Chondrocyte (in vitro differentiated cells): ENCODE data around the gene PLXNA4. TPM values are rescaled to one million over a fixed set of nuclear protein-coding genes. Genes with fewer than 3 reads are reported as not detected.

Source experiments
- DNase-seq: peaks from one replicate; pipeline ENCODE4 v3.0.0; 2021; ENCODE audit warnings: mixed read lengths, low spot score
- H3K27ac Mint-ChIP-seq: one replicate; pipeline ENCODE4 v1.8.0; 2021; ENCODE audit warnings: mild to moderate bottlenecking, moderate library complexity, mixed read lengths; ENCODE audit not compliant: unreplicated experiment
- H3K27me3 Mint-ChIP-seq: 2 replicates; pipeline ENCODE4 v1.8.0; 2021; ENCODE audit warnings: low read depth, mixed read lengths
- H3K36me3 Mint-ChIP-seq: 2 replicates; pipeline ENCODE4 v1.8.0; 2021; ENCODE audit warnings: low read depth, mixed read lengths
- H3K4me1 Mint-ChIP-seq: 2 replicates; pipeline ENCODE4 v1.8.0; 2021; ENCODE audit warnings: low read depth, mild to moderate bottlenecking, mixed read lengths
- H3K4me3 Mint-ChIP-seq: one replicate; pipeline ENCODE4 v1.8.0; 2021; ENCODE audit warnings: mild to moderate bottlenecking, moderate library complexity, mixed read lengths; ENCODE audit not compliant: unreplicated experiment
- H3K9me3 Mint-ChIP-seq: 2 replicates; pipeline ENCODE4 v1.8.0; 2021; ENCODE audit warnings: low read depth, mixed read lengths
- total RNA-seq: library from RNA; stranded (reverse); gene quantifications from 3 replicates; pipeline ENCODE4 v1.2.1, GENCODE V29; 2021
- TF ChIP-seq, protein P1 (sequence below): fragments of 200-600 bp; sonication (generic); IDR thresholded peaks from 2 replicates; pipeline ENCODE4 v1.5.0; 2021; ENCODE audit warnings: antibody characterized with exemption, mild to moderate bottlenecking, moderate library complexity

PLXNA4 gene
- total RNA-seq, 1 donor from 2014 or later = 11.3 TPM

DNA sequence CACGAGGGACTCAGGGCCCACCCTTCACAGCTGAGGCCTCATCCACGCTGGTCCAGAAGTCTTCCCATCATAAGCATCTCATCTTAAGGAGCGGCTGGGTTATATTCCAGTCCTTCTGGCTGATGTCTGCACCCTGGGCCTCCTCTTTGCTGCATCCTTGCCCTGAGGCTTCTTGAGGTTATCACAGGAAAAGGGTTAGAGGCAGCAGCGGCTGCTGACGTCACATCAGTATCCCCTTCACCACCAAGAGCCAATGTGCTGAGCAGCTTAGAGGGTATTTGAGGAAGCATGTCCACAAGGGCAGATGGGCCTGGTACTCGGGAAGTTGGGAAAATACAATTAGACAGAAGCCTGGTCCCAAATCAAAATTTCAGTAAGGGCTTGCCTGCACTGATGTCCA, 125.1 kb downstream of the PLXNA4 start:
- Mint-ChIP-seq H3K27ac (no peak overlapping the region), H3K4me3 (no peak overlapping the region), H3K9me3 (peaks cover 5% of the 10 kb centered on the region), H3K27me3 (no peaks in the 10 kb centered on the region), H3K36me3 (no peaks in the 10 kb centered on the region), H3K4me1 (peaks cover 6% of the 10 kb centered on the region)
- TF ChIP-seq, protein P1, sequence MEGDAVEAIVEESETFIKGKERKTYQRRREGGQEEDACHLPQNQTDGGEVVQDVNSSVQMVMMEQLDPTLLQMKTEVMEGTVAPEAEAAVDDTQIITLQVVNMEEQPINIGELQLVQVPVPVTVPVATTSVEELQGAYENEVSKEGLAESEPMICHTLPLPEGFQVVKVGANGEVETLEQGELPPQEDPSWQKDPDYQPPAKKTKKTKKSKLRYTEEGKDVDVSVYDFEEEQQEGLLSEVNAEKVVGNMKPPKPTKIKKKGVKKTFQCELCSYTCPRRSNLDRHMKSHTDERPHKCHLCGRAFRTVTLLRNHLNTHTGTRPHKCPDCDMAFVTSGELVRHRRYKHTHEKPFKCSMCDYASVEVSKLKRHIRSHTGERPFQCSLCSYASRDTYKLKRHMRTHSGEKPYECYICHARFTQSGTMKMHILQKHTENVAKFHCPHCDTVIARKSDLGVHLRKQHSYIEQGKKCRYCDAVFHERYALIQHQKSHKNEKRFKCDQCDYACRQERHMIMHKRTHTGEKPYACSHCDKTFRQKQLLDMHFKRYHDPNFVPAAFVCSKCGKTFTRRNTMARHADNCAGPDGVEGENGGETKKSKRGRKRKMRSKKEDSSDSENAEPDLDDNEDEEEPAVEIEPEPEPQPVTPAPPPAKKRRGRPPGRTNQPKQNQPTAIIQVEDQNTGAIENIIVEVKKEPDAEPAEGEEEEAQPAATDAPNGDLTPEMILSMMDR = no peak
- DNase-seq = no peak

DNA sequence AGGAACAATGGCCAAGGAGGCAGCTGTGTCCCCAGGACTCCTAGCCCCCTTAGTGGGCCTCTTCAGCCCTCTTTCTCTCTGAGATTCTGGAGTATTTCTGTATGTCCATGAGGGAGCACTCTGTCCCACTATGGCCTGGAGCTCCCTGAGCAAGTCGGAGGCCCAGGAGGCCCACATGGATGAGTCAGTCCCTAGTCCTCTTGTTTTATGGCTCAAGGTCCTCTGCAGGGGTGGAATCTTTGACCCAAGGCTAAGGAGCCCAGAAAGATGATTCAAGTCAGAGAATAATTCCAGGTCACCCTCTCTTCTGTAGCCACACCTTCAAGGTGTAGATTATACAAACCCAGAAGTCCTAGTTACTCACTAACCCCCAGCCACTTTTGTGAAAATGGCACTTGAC, 125.6 kb downstream of the PLXNA4 start:
- no peak overlapping the region for H3K4me3 Mint-ChIP-seq

DNA sequence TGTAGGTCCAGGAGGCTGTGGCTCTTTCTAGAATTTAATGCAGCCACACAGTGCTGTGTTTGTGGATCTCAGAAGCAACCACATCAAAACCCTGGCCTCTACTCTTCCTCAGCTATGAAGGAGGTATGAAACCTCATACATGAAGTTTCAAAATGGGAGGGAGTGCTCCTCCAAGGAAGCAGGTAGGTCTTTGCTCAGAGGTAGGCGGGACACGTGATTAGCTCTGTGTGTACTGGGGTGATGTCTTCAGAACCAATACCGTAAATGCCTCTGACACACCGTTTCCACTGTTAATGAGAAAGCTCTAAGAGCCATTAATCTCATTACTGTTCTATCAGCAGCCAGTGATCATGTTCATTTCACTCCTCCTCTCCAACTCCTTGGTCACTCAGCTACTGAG, 126.1 kb downstream of the PLXNA4 start:
- no peak overlapping the region for H3K27ac Mint-ChIP-seq

More for the DNA sequence above, 125.6 kb downstream of the PLXNA4 start:
- Mint-ChIP-seq H3K4me1 (peaks cover 6% of the 10 kb centered on the region), H3K9me3 (peaks cover 5% of the 10 kb centered on the region), H3K27me3 (no peaks in the 10 kb centered on the region), H3K27ac (no peak overlapping the region), H3K36me3 (no peaks in the 10 kb centered on the region)
- DNase-seq = no peak
- TF ChIP-seq, protein P1 = no peak

DNA sequence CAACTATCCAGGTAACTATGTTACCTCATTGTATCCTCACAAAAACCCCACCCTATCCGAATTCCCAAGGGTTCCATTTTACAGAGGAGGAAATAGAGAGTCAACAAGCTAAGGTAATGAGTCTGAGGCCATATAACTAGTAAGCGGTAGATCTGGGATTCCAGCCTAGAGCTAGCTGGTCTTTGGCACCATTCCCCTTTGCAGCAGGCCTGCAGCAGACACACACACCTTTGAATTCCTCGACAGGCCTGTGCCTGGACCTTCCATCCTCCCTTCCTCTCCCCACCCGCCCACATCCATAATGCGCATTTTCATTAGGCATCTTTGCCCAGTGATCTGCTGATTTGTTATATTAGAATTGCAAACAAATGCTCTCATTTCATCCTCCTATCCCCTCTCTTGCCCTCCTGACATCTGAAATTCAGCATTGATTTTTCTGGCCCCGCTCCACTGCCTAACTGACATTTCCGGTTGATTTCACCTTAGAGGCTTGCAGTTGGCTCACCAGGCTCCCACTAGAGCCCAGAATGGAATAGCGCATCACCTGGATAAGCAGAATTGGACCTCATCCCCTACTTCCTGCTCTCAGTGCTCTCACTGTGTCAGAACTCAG, 129.5 kb downstream of the PLXNA4 start:
- no peaks in the 10 kb centered on the region for H3K36me3 Mint-ChIP-seq
- TF ChIP-seq, protein P1 = no peak
- peaks cover 5% of the 10 kb centered on the region for H3K9me3 Mint-ChIP-seq
- no peak overlapping the region for H3K4me3 Mint-ChIP-seq
- peaks cover 17% of the 10 kb centered on the region for H3K4me1 Mint-ChIP-seq
- DNase-seq = no peak
- H3K27me3 Mint-ChIP-seq = no peaks in the 10 kb centered on the region
- no peak overlapping the region for H3K27ac Mint-ChIP-seq

More for the DNA sequence above, 126.1 kb downstream of the PLXNA4 start:
- Mint-ChIP-seq H3K9me3 (peaks cover 5% of the 10 kb centered on the region), H3K27me3 (no peaks in the 10 kb centered on the region), H3K4me1 (peaks cover 7% of the 10 kb centered on the region), H3K4me3 (no peak overlapping the region), H3K36me3 (no peaks in the 10 kb centered on the region)
- no peak for DNase-seq
- TF ChIP-seq, protein P1 = no peak

DNA sequence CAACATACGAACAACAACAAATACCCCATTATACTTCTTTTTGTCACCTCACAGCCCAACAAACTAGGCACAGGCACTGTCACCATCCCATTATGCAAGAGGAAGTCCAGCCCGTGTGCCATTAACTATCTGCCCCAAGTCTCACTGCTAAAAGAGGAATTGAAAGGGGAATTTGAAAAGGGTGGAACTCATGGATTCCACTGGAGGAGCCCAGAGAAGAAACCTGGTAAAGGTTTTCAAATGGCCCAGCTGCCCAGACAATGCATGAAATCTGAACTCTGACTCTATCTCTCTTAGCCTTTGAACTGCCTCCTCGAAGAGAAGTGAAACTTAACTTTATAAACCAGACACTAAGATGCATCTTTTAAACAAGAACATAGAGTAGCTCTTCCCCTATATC, 130.0 kb downstream of the PLXNA4 start:
- no peaks in the 10 kb centered on the region for H3K27me3 Mint-ChIP-seq

More for the DNA sequence above, 130.0 kb downstream of the PLXNA4 start:
- Mint-ChIP-seq H3K4me1 (peaks cover 16% of the 10 kb centered on the region), H3K9me3 (peaks cover 5% of the 10 kb centered on the region), H3K36me3 (no peaks in the 10 kb centered on the region), H3K4me3 (no peak overlapping the region), H3K27ac (no peak overlapping the region)
- DNase-seq = no peak
- TF ChIP-seq, protein P1 = no peak
